Measurements from ENCODE around the gene ADARB1. TPM values are rescaled to one million over a fixed set of nuclear protein-coding genes. Genes with fewer than 3 reads are reported as not detected.

Gene ADARB1
- total and polyA plus RNA-seq, 9 of the 15 experiments (the other 6 are each of a cell fraction or from before 2014, with no cell fraction given): 6.7 to 16.0 (median 8.3) TPM

DNA sequence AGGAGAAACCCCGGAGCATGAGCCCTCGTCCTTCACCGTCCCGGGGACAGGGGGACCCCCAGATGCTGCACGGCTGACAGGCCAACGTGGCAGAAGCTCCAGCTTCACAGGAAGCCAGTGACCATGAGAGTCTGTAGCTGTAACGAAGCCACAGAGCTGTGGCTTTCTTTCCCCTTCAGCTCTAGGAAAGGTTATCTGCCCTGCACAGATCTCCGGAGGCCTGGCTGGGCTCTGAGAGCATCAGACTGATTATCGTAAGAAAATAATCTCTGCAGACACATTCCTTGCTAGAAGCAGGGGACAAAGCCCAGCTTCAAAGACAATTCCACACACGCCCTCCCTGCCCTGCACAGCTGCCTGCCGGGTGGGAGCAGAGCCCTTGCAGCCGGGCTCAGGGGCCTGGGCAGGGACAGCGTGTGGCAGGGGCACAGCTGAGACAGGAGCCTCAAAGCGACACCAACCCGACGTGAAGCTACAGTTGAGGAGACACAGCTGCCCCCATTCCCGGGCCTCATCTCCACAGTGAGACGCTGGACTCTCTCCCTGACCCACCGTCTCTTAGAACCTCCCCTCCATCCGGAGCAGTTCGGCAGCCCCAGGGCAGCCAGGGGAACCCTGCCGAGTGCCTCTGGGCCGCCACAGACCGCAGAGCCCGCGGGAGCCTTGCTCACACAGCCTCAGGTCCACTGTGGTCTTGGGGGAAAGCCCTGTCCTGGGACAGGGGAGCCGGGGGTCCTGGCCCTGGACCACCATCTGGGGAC, 182.7 kb downstream of the ADARB1 start (continued):
- TF ChIP-seq JUND (IDR thresholded peaks at IDR 0.05; ENCODE audit: borderline replicate concordance, low read depth, low read length) (peak; percentile 49; the same call in 1 of the 2 replicates), JUND (tag; IDR thresholded peaks at IDR 0.05; ENCODE audit: borderline replicate concordance, low read depth, low read length) (peak; percentile 45; the same call in 1 of the 3 replicates), SMC3 (conservative IDR thresholded peaks at IDR 0.05; ENCODE audit: insufficient read depth, low read depth, low read length) (no peak), ZFPM2 (CRISPR knock-in tag; IDR thresholded peaks at IDR 0.05) (no peak), MTA2 (IDR thresholded peaks at IDR 0.05; ENCODE audit: low read depth) (peak; percentile 92), ZNF778 (CRISPR knock-in tag; IDR thresholded peaks at IDR 0.05) (no peak), ZNF766 (CRISPR knock-in tag; conservative IDR thresholded peaks at IDR 0.05) (peak; percentile 88), NR4A1 (CRISPR knock-in tag; IDR thresholded peaks at IDR 0.05) (peak; percentile 67; the same call in 1 of the 2 replicates), NR4A1 (tag; IDR thresholded peaks at IDR 0.05) (peak; percentile 70; the same call in 1 of the 2 replicates), ZNF408 (CRISPR knock-in tag; IDR thresholded peaks at IDR 0.05; ENCODE audit: low read depth) (no peak), TCF3 (CRISPR knock-in tag; IDR thresholded peaks at IDR 0.05) (peak; percentile 98), ZNF165 (CRISPR knock-in tag; IDR thresholded peaks at IDR 0.05; ENCODE audit: borderline replicate concordance) (no peak), MEIS2 (IDR thresholded peaks at IDR 0.05; ENCODE audit: partially characterized antibody) (peak; percentile 43), ZNF764 (CRISPR knock-in tag; IDR thresholded peaks at IDR 0.05; ENCODE audit: low read depth) (peak; percentile 39; the same call in 1 of the 2 replicates), SP1 (CRISPR knock-in tag; IDR thresholded peaks at IDR 0.05) (peak; percentile 30; the same call in 1 of the 2 replicates), TAF1 (IDR thresholded peaks at IDR 0.05; ENCODE audit: control insufficient read depth, extremely low read depth, insufficient read depth, low read length, severe bottlenecking) (peak; percentile 40)
- TF ChIP-seq, protein P1, sequence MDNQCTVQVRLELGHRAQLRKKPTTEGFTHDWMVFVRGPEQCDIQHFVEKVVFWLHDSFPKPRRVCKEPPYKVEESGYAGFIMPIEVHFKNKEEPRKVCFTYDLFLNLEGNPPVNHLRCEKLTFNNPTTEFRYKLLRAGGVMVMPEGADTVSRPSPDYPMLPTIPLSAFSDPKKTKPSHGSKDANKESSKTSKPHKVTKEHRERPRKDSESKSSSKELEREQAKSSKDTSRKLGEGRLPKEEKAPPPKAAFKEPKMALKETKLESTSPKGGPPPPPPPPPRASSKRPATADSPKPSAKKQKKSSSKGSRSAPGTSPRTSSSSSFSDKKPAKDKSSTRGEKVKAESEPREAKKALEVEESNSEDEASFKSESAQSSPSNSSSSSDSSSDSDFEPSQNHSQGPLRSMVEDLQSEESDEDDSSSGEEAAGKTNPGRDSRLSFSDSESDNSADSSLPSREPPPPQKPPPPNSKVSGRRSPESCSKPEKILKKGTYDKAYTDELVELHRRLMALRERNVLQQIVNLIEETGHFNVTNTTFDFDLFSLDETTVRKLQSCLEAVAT (IDR thresholded peaks at IDR 0.05): peak in 1 of 2 experiments; percentile 62; a peak in 1 of 4 replicates
- TF ChIP-seq, protein P2, sequence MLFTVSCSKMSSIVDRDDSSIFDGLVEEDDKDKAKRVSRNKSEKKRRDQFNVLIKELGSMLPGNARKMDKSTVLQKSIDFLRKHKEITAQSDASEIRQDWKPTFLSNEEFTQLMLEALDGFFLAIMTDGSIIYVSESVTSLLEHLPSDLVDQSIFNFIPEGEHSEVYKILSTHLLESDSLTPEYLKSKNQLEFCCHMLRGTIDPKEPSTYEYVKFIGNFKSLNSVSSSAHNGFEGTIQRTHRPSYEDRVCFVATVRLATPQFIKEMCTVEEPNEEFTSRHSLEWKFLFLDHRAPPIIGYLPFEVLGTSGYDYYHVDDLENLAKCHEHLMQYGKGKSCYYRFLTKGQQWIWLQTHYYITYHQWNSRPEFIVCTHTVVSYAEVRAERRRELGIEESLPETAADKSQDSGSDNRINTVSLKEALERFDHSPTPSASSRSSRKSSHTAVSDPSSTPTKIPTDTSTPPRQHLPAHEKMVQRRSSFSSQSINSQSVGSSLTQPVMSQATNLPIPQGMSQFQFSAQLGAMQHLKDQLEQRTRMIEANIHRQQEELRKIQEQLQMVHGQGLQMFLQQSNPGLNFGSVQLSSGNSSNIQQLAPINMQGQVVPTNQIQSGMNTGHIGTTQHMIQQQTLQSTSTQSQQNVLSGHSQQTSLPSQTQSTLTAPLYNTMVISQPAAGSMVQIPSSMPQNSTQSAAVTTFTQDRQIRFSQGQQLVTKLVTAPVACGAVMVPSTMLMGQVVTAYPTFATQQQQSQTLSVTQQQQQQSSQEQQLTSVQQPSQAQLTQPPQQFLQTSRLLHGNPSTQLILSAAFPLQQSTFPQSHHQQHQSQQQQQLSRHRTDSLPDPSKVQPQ (CRISPR knock-in tag; IDR thresholded peaks at IDR 0.05; ENCODE audit: borderline replicate concordance): no peak
- TF ChIP-seq, protein P3, sequence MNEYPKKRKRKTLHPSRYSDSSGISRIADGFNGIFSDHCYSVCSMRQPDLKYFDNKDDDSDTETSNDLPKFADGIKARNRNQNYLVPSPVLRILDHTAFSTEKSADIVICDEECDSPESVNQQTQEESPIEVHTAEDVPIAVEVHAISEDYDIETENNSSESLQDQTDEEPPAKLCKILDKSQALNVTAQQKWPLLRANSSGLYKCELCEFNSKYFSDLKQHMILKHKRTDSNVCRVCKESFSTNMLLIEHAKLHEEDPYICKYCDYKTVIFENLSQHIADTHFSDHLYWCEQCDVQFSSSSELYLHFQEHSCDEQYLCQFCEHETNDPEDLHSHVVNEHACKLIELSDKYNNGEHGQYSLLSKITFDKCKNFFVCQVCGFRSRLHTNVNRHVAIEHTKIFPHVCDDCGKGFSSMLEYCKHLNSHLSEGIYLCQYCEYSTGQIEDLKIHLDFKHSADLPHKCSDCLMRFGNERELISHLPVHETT (CRISPR knock-in tag; conservative IDR thresholded peaks at IDR 0.05 in 1 of 2, IDR thresholded peaks at IDR 0.05 in 1 of 2): peak in 1 of 2 experiments; percentile 77; a peak in 2 of 4 replicates
- TF ChIP-seq, protein P4, sequence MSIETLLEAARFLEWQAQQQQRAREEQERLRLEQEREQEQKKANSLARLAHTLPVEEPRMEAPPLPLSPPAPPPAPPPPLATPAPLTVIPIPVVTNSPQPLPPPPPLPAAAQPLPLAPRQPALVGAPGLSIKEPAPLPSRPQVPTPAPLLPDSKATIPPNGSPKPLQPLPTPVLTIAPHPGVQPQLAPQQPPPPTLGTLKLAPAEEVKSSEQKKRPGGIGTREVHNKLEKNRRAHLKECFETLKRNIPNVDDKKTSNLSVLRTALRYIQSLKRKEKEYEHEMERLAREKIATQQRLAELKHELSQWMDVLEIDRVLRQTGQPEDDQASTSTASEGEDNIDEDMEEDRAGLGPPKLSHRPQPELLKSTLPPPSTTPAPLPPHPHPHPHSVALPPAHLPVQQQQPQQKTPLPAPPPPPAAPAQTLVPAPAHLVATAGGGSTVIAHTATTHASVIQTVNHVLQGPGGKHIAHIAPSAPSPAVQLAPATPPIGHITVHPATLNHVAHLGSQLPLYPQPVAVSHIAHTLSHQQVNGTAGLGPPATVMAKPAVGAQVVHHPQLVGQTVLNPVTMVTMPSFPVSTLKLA (conservative IDR thresholded peaks at IDR 0.05): peak in 1 of 2 experiments; percentile 50; a peak in 2 of 4 replicates

All from K562 (cell line).